CD4-positive, alpha-beta T cell (primary cell): ENCODE measurements around the gene LRRN1. TPM values are rescaled to one million over a fixed set of nuclear protein-coding genes. Genes with fewer than 3 reads are reported as not detected.
A peak's percentile ranks its signal among the peaks of the same experiment; 100 is the strongest.

Experiments used
- ATAC-seq: fragments of 200-7000 bp; cut with Tn5 transposase; one replicate; pipeline ENCODE4 v1.10.0; 2022; ENCODE audit warnings: mild to moderate bottlenecking; ENCODE audit not compliant: poor library complexity
- CTCF ChIA-PET: fragments of 350-600 bp; sonication (Branson Sonifier 250); formaldehyde crosslinking; loops from one replicate; lab custom pipeline; 2021; ENCODE audit warnings: antibody characterized with exemption, inconsistent platforms; lab: Charles Lee
- POLR2A ChIA-PET: fragments of 350-600 bp; sonication (Branson Sonifier 250); formaldehyde crosslinking; loops from one replicate; lab custom pipeline; 2021; ENCODE audit warnings: antibody characterized with exemption, inconsistent platforms; lab: Charles Lee
- DNase-seq, 14 experiments: peaks; one replicate each; pipeline ENCODE4 v3.0.0-alpha.2; 2013 to 2020; ENCODE audit warnings: mixed read lengths in 2 of 14
- H3K27ac ChIP-seq, 2 donors: one replicate each; pipeline versions ENCODE4 v1.5.1 to v1.7.0; 2013; ENCODE audit warnings: low read length in 2 of 2, low read depth in 1 of 2, mild to moderate bottlenecking in 1 of 2
- H3K27me3 ChIP-seq, 2 experiments: 1 replicate in 1 of 2; 2 replicates in 1 of 2; pipeline versions ENCODE4 v1.6.1 to v1.7.0; 2013; ENCODE audit warnings: low read length in 2 of 2, control low read depth in 1 of 2, mild to moderate bottlenecking in 1 of 2, moderate library complexity in 1 of 2; ENCODE audit not compliant: insufficient read depth in 2 of 2, control insufficient read depth in 1 of 2
- H3K36me3 ChIP-seq: one replicate; pipeline ENCODE4 v1.6.1; 2013; ENCODE audit warnings: low read length, control low read depth; ENCODE audit not compliant: insufficient read depth
- H3K4me1 ChIP-seq: one replicate; pipeline ENCODE4 v1.6.1; 2013; ENCODE audit warnings: low read length, control low read depth; ENCODE audit not compliant: insufficient read depth
- H3K4me3 ChIP-seq: one replicate; pipeline ENCODE4 v1.5.1; 2013; ENCODE audit warnings: mild to moderate bottlenecking, low read length, moderate library complexity
- H3K9me3 ChIP-seq, 2 experiments: 1 replicate in 1 of 2; 2 replicates in 1 of 2; pipeline versions ENCODE4 v1.6.1 to v1.7.0; 2013; ENCODE audit warnings: low read length in 2 of 2, mild to moderate bottlenecking in 2 of 2, control low read depth in 1 of 2, moderate library complexity in 1 of 2; ENCODE audit not compliant: control insufficient read depth in 1 of 2, insufficient read depth in 1 of 2
- H3K27ac Mint-ChIP-seq: one replicate; pipeline ENCODE4 v1.8.0; 2020; ENCODE audit warnings: mixed read lengths
- H3K27me3 Mint-ChIP-seq: one replicate; pipeline ENCODE4 v1.8.0; 2021; ENCODE audit warnings: mixed read lengths
- H3K36me3 Mint-ChIP-seq: one replicate; pipeline ENCODE4 v1.8.0; 2021; ENCODE audit warnings: low read depth, mixed read lengths
- H3K4me1 Mint-ChIP-seq: one replicate; pipeline ENCODE4 v1.8.0; 2021; ENCODE audit warnings: low read depth, mixed read lengths
- H3K4me3 Mint-ChIP-seq: one replicate; pipeline ENCODE4 v1.8.0; 2020; ENCODE audit warnings: mild to moderate bottlenecking, mixed read lengths
- H3K9me3 Mint-ChIP-seq: one replicate; pipeline ENCODE4 v1.8.0; 2020; ENCODE audit warnings: mixed read lengths
- CTCF ChIP-seq: fragments of 200-600 bp; IDR thresholded peaks from one replicate; pipeline ENCODE4 v1.8.0; 2022; ENCODE audit warnings: antibody characterized with exemption, mild to moderate bottlenecking
- intact Hi-C, 2 experiments: fragments of 100-400 bp; cut with DNase I in 1 of 2; cut with micrococcal nuclease in 1 of 2; formaldehyde crosslinking; loops; one replicate each; pipeline versions ENCODE4 v1.15.1 to v1.9.0; 2023 to 2025; cut with DNase I, micrococcal nuclease
- total RNA-seq, 174 experiments: library from RNA in 2 of 174; stranded (reverse) in 2 of 174; gene quantifications; one replicate each; pipeline ENCODE4 v1.2.3 and lab custom pipeline; 2021 to 2026

The LRRN1 gene
- total RNA-seq, 2 experiments from 2014 or later, result 0.20 TPM; not detected in 1

GRCh38 chr3:3801494-3801841 lies 2.2 kb downstream of the LRRN1 start:
- CTCF ChIA-PET, result no interaction called here
- no peak overlapping the region for H3K27ac Mint-ChIP-seq
- H3K4me1 Mint-ChIP-seq, result peaks cover 10% of the 10 kb centered on the region

DNA sequence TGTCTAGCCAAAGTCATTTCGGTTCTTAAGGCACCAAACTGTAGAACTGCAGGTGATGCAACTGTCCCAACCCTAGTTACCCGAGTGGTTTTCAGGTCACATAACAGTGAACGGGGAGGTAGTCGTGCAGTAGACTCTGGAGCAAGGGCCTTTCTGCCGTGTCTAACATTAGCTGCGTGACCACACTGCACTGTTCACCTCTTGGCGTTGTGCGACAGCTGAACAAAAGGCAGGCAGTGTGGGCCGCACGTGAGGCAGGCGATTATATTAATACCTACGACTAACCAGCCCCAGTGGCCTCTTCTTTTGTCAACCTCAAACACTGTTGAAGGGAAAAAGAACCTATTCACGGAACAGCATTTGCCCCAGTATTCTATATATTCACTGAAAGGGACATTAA lies 2.8 kb downstream of the LRRN1 start:
- no peak for ATAC-seq
- H3K27me3 ChIP-seq, result peaks cover 10 to 27% of the 10 kb centered on the region in 2 experiments
- Mint-ChIP-seq H3K27ac (no peak overlapping the region), H3K36me3 (no peaks in the 10 kb centered on the region), H3K4me3 (no peak overlapping the region), H3K27me3 (peaks cover 54% of the 10 kb centered on the region), H3K4me1 (peaks cover 10% of the 10 kb centered on the region), H3K9me3 (no peaks in the 10 kb centered on the region)
- no peak for DNase-seq
- no peak for TF ChIP-seq CTCF
- H3K27ac ChIP-seq, result no peak overlapping the region
- intact Hi-C loops, result no loop called here
- H3K4me1 ChIP-seq, result peaks cover 19% of the 10 kb centered on the region
- ChIA-PET CTCF (no interaction called here), POLR2A (no interaction called here)
- H3K4me3 ChIP-seq, result no peak overlapping the region
- no peaks in the 10 kb centered on the region for H3K36me3 ChIP-seq
- H3K9me3 ChIP-seq, result peaks cover 0 to 14% of the 10 kb centered on the region in 2 experiments

More at GRCh38 chr3:3801494-3801841, 2.2 kb downstream of the LRRN1 start:
- no peak for TF ChIP-seq CTCF
- no peak for DNase-seq
- Histone ChIP-seq H3K4me1 (peaks cover 19% of the 10 kb centered on the region), H3K27me3 (peaks cover 10 to 27% of the 10 kb centered on the region in 2 experiments), H3K4me3 (no peak overlapping the region), H3K9me3 (peaks cover 0 to 14% of the 10 kb centered on the region in 2 experiments), H3K36me3 (no peaks in the 10 kb centered on the region), H3K27ac (no peak overlapping the region)
- POLR2A ChIA-PET, result no interaction called here
- Mint-ChIP-seq H3K36me3 (no peaks in the 10 kb centered on the region), H3K9me3 (no peaks in the 10 kb centered on the region), H3K27me3 (peaks cover 57% of the 10 kb centered on the region), H3K4me3 (peak overlapping the region; percentile 30)
- intact Hi-C loops, result no loop called here
- ATAC-seq, result no peak

DNA sequence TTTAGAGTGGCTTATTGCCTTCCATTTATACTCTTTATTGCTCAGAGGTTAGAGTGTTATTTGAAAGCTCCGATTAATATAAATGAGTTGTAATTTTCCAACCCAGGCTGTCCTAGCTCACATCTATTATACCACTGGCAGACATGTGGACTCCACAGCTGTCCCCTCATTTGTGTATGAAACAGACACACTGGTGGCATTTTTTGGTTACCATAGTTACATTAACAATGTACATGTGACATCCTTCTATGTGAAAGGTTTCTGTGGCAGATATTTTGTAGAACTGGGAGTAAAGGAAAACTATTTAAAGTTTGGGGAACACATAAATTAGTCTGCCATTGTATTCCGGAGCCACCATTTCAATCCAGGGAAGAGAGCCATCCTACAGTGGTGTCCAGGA lies 5.3 kb downstream of the LRRN1 start:
- no peak for ATAC-seq
- peaks cover 37% of the 10 kb centered on the region for H3K27me3 Mint-ChIP-seq
- no peaks in the 10 kb centered on the region for H3K4me1 Mint-ChIP-seq
- ChIA-PET CTCF (no interaction called here), POLR2A (no interaction called here)
- no peaks in the 10 kb centered on the region for H3K36me3 Mint-ChIP-seq
- no peak overlapping the region for H3K4me3 Mint-ChIP-seq
- H3K4me1 ChIP-seq, result peaks cover 12% of the 10 kb centered on the region
- DNase-seq, result no peak
- H3K36me3 ChIP-seq, result no peaks in the 10 kb centered on the region
- H3K9me3 ChIP-seq, result peaks cover 0 to 8% of the 10 kb centered on the region in 2 experiments
- intact Hi-C loops, result no loop called here
- peaks cover 10 to 20% of the 10 kb centered on the region in 2 experiments for H3K27me3 ChIP-seq
- no peak for TF ChIP-seq CTCF
- no peak overlapping the region for H3K27ac ChIP-seq
- no peaks in the 10 kb centered on the region for H3K9me3 Mint-ChIP-seq
- H3K27ac Mint-ChIP-seq, result no peak overlapping the region
- H3K4me3 ChIP-seq, result no peak overlapping the region
